ENCODE measurements around the gene JAKMIP3. TPM values are rescaled to one million over a fixed set of nuclear protein-coding genes. Genes with fewer than 3 reads are reported as not detected.

The JAKMIP3 gene
- total and polyA plus RNA-seq, 8 donors = 0.22 to 0.50 (median 0.37) TPM

DNA sequence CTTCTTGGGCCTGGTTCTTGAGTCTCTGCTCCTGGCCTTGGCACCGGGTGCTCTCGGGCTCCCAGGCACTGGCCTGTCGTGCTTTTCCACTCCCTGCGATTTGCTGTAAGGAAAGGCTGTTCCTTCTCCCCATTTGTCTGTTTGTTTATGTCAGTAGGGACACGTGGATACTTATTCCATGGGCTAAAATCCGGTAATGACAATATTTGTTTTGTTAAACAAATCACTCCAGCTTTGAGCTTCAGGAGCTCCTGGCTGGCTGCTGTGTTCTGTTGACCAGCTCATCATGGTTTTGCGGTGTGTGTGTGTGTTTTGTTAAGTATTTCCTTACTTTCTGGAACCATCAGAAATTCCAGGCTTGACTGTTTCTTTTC lies 17.5 kb upstream of the JAKMIP3 start:
- Histone ChIP-seq H3K36me3 (no peaks in the 10 kb centered on the region), H3K27me3 (peaks cover 22 to 91% of the 10 kb centered on the region in 2 donors), H3K4me1 (no peaks in the 10 kb centered on the region), H3K4me3 (no peak overlapping the region), H3K9me3 (peaks cover 0 to 21% of the 10 kb centered on the region in 2 donors), H3K27ac (no peak overlapping the region)
- ATAC-seq (peak; percentile 57), DNase-seq (no peak)
- intact Hi-C loops (cut with DNase I) = no loop called here
- no peak for TF ChIP-seq CTCF (IDR thresholded peaks at IDR 0.05)

DNA sequence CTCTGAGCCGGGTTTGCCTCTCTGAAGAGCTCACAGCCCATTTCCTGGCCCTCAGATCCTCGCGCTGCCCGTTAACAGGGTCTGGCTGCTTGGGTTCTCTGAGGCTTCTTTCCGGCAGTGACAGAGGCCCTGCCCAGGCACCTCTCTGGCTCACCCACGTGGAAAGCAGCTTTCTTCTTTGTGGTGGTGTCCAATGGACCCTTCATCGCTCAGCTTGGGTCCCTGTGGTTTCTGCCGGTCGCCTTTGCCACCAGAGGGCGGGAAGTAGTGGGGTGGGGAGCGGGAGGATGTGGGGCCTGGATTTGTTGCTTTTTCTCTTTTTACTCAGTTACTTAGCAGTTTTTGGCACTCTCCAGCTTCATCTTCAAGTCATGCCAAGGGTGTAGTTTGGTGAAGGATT lies 15.6 kb upstream of the JAKMIP3 start:
- no peaks in the 10 kb centered on the region for H3K36me3 ChIP-seq
- TF ChIP-seq CTCF (IDR thresholded peaks at IDR 0.05) = no peak

DNA sequence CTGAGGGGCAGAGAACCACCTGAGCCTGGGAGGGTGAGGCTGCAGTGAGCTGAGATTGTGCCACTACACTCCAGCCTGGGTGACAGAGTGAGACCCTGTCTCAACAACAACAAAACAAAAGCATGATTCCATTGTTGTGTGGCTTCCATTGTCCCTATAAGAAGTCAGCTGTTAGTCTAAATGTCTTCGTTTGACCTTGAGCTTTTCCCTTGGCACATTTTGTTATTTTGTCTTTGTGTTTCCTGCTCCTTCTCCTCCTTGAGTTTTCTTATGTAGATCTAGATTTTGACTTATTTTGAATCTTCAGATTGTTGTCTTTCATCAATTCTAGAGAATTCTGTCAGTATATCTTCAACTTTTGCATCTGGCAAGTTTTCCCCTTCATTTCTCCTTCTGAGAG lies 13.6 kb upstream of the JAKMIP3 start:
- Histone ChIP-seq H3K4me1 (no peaks in the 10 kb centered on the region), H3K27me3 (peaks cover 0 to 87% of the 10 kb centered on the region in 2 donors), H3K9me3 (peaks cover 0 to 27% of the 10 kb centered on the region in 2 donors), H3K4me3 (no peak overlapping the region), H3K36me3 (no peaks in the 10 kb centered on the region), H3K27ac (no peak overlapping the region)
- DNase-seq (no peak), ATAC-seq (no peak)
- TF ChIP-seq CTCF (IDR thresholded peaks at IDR 0.05) = no peak
- intact Hi-C loops (cut with DNase I) = no loop called here

More for the DNA sequence above, 15.6 kb upstream of the JAKMIP3 start:
- intact Hi-C loops (cut with DNase I) = no loop called here
- Histone ChIP-seq H3K4me3 (no peak overlapping the region), H3K27me3 (peaks cover 6 to 87% of the 10 kb centered on the region in 2 donors), H3K4me1 (no peaks in the 10 kb centered on the region), H3K27ac (no peak overlapping the region), H3K9me3 (peaks cover 0 to 27% of the 10 kb centered on the region in 2 donors)
- DNase-seq (no peak), ATAC-seq (no peak)

- Histone ChIP-seq H3K9me3 (peaks cover 0 to 27% of the 10 kb centered on the region in 2 donors), H3K27me3 (peaks cover 0 to 86% of the 10 kb centered on the region in 2 donors), H3K27ac (no peak overlapping the region), H3K4me3 (no peak overlapping the region), H3K36me3 (no peaks in the 10 kb centered on the region), H3K4me1 (no peaks in the 10 kb centered on the region)
- TF ChIP-seq CTCF (IDR thresholded peaks at IDR 0.05) = no peak
- no peak for ATAC-seq
- DNase-seq = peak in 2 of 4 donors; percentile 36 to 48
- intact Hi-C loops (cut with DNase I) = no loop called here
These were observed 11.2 kb upstream of the JAKMIP3 start for GRCh38 chr10:132054564-132054963.

GRCh38 chr10:132055616-132056015 lies 10.1 kb upstream of the JAKMIP3 start:
- Histone ChIP-seq H3K9me3 (peaks cover 0 to 27% of the 10 kb centered on the region in 2 donors), H3K27ac (no peak overlapping the region), H3K36me3 (no peaks in the 10 kb centered on the region), H3K27me3 (peaks cover 0 to 86% of the 10 kb centered on the region in 2 donors), H3K4me3 (no peak overlapping the region), H3K4me1 (no peaks in the 10 kb centered on the region)
- ATAC-seq (no peak), DNase-seq (no peak)
- TF ChIP-seq CTCF (IDR thresholded peaks at IDR 0.05) = no peak
- intact Hi-C loops (cut with DNase I) = no loop called here
